ENCODE measurements around the gene JPH2. TPM values are rescaled to one million over a fixed set of nuclear protein-coding genes. Genes with fewer than 3 reads are reported as not detected.

JPH2 gene
- total RNA-seq, 1 donor from 2014 or later, result 4.9 TPM

DNA sequence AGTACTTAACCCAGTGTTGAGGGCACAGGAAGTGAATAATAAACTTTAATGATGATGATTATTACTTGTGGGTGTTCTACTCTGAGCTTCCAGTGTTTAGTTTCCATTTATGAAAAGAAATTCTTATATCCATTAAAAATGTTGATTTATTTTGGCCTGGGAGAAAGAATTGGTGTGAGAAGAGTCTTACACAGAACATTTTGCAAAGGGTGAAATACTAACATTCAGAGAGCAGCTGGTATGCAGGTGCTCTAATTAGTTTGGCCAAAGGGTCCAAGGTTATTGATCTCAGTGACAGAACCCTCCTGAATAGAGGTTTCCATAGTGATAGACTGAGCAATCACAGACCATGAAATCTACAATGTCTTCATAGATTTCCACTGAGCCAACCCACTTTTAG, 19.1 kb upstream of the JPH2 start:
- Mint-ChIP-seq H3K4me3 (peak overlapping the region; percentile 12), H3K27me3 (no peaks in the 10 kb centered on the region), H3K27ac (peak overlapping the region; percentile 68)

GRCh38 chr20:44204832-44205215, 17.8 kb upstream of the JPH2 start:
- H3K36me3 Mint-ChIP-seq, result peaks cover 33% of the 10 kb centered on the region
- no peaks in the 10 kb centered on the region for H3K9me3 Mint-ChIP-seq
- no peaks in the 10 kb centered on the region for H3K27me3 Mint-ChIP-seq
- peak overlapping the region; percentile 95 for H3K27ac Mint-ChIP-seq
- TF ChIP-seq CTCF (conservative IDR thresholded peaks at IDR 0.05), result no peak
- DNase-seq (ENCODE audit: extremely low spot score, unreplicated experiment), result no peak
- H3K4me3 Mint-ChIP-seq, result peak overlapping the region; percentile 18
- peaks cover 39% of the 10 kb centered on the region for H3K4me1 Mint-ChIP-seq (ENCODE audit: unreplicated experiment)

More for the DNA sequence above, 19.1 kb upstream of the JPH2 start:
- Mint-ChIP-seq H3K4me1 (ENCODE audit: unreplicated experiment) (peaks cover 41% of the 10 kb centered on the region), H3K36me3 (peaks cover 33% of the 10 kb centered on the region), H3K9me3 (no peaks in the 10 kb centered on the region)
- no peak for TF ChIP-seq CTCF (conservative IDR thresholded peaks at IDR 0.05)
- DNase-seq (ENCODE audit: extremely low spot score, unreplicated experiment), result no peak

GRCh38 chr20:44204156-44204831, 17.3 kb upstream of the JPH2 start:
- Mint-ChIP-seq H3K9me3 (no peaks in the 10 kb centered on the region), H3K4me1 (ENCODE audit: unreplicated experiment) (peaks cover 36% of the 10 kb centered on the region), H3K36me3 (peaks cover 37% of the 10 kb centered on the region), H3K27me3 (no peaks in the 10 kb centered on the region), H3K27ac (peak overlapping the region; percentile 95), H3K4me3 (peak overlapping the region; percentile 80)
- TF ChIP-seq CTCF (conservative IDR thresholded peaks at IDR 0.05), result no peak
- DNase-seq (ENCODE audit: extremely low spot score, unreplicated experiment), result no peak

- Mint-ChIP-seq H3K4me3 (no peak overlapping the region), H3K27me3 (no peaks in the 10 kb centered on the region), H3K27ac (peak overlapping the region; percentile 95), H3K36me3 (peaks cover 43% of the 10 kb centered on the region), H3K4me1 (ENCODE audit: unreplicated experiment) (peaks cover 25% of the 10 kb centered on the region), H3K9me3 (no peaks in the 10 kb centered on the region)
- DNase-seq (ENCODE audit: extremely low spot score, unreplicated experiment), result no peak
- TF ChIP-seq CTCF (conservative IDR thresholded peaks at IDR 0.05), result no peak
Observed at GRCh38 chr20:44203161-44203560, 16.2 kb upstream of the JPH2 start.

DNA sequence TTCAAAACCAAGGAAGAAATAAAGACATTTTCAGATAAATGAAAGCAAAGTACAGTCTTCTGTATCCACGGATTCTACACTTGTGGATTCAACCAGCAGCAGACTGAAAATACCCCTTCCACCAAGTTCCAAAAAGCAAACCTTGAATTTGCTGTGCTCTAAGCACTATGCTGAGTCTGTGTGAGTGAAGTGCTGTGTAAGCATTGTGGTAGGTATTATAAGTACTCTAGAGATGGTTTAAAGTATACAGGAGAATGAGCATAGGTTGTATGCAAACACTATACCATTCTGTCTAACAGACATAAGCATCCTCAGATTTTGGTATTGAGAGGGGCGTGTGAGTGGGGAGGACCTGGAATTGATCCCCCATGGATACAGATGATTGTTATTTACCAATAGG, 14.0 kb upstream of the JPH2 start:
- H3K4me3 Mint-ChIP-seq, result no peak overlapping the region
- no peaks in the 10 kb centered on the region for H3K27me3 Mint-ChIP-seq
- no peaks in the 10 kb centered on the region for H3K9me3 Mint-ChIP-seq
- peaks cover 5% of the 10 kb centered on the region for H3K4me1 Mint-ChIP-seq (ENCODE audit: unreplicated experiment)
- H3K36me3 Mint-ChIP-seq, result peaks cover 37% of the 10 kb centered on the region
- no peak for TF ChIP-seq CTCF (conservative IDR thresholded peaks at IDR 0.05)
- no peak for DNase-seq (ENCODE audit: extremely low spot score, unreplicated experiment)
- no peak overlapping the region for H3K27ac Mint-ChIP-seq

All from type B pancreatic cell (in vitro differentiated cells).